Activated T-helper 17 cell treated with anti-CD3 and anti-CD28 coated beads, Interleukin-2, amount 50 U/mL, for 72 hours (primary cell): Measurements from ENCODE around the gene FBF1. TPM values are rescaled to one million over a fixed set of nuclear protein-coding genes. Genes with fewer than 3 reads are reported as not detected.
"Not testable (repeated sequence)": the region's sequence is repeated elsewhere in the genome, so short reads cannot be mapped to it uniquely, and the experiment has no call there.

ENCODE experiments used
- ATAC-seq: fragments of 150-1000 bp; cut with Tn5 transposase; replicated peaks from 2 replicates; pipeline ENCODE4 v1.10.0; 2021; ENCODE audit warnings: mild to moderate bottlenecking, moderate library complexity
- H3K27ac Mint-ChIP-seq: one replicate; pipeline ENCODE4 v1.8.0; 2022; ENCODE audit warnings: mixed read lengths
- H3K27me3 Mint-ChIP-seq: one replicate; pipeline ENCODE4 v1.8.0; 2022; ENCODE audit warnings: mixed read lengths
- H3K36me3 Mint-ChIP-seq: one replicate; pipeline ENCODE4 v1.8.0; 2022; ENCODE audit warnings: low read depth, mild to moderate bottlenecking, mixed read lengths
- H3K4me1 Mint-ChIP-seq: one replicate; pipeline ENCODE4 v1.8.0; 2022; ENCODE audit warnings: mixed read lengths
- H3K4me3 Mint-ChIP-seq: one replicate; pipeline ENCODE4 v1.8.0; 2022; ENCODE audit warnings: mild to moderate bottlenecking, mixed read lengths
- H3K9me3 Mint-ChIP-seq: one replicate; pipeline ENCODE4 v1.8.0; 2022; ENCODE audit warnings: mixed read lengths
- total RNA-seq, 2 donors: library from RNA; stranded (reverse); gene quantifications; one replicate each; pipeline ENCODE4 v1.2.3, GENCODE V29; 2022

Gene FBF1
- 10 to 100 TPM in 1 of 2 donors, 1 to 10 TPM in 1; 9.2 to 10.6 TPM for total RNA-seq

DNA sequence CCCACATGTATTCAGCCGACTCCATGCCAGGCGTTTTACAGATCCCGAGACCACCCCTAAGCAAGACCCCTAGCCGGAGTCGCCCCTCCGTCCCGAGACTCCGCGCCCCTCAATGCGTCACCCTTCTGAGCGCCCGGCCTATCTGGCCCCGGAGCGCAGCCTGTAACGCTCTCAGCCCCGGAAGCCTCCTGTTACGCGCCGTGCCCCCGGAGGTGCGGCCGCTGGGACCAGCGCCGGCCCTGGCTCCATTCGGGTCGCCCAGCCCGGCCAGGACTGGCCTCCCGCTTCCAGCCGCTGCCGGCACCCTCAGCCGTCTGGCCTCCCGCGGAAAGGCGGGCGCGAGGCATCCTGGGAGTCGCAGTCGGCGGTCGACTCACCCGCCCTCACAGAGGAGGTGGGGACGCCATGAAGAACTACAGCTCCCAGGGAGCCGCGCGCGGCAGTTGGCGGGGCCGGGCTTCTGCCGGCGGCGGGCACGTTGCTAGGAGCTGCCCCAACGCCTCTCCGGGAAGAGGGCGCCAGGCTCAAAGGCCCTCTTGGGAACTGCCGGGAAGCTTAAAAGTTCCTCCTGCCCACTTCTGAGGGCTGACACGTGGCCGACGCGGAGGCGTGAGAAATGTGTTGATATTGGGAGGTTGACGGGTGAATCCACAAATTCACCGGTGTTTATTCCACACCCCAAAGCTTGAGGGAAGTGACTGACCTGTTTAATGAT lies at the start of gene FBF1:
Gene FBF1 (minus strand): TSS at position 316 of the 715 bp plus-strand sequence. CDS start 2,893 bp downstream, outside the sequence.
- Mint-ChIP-seq H3K27ac (peak within 1 kb of the TSS; percentile 45), H3K4me1 (peaks cover 4% of the 10 kb centered on the region), H3K4me3 (peak within 1 kb of the TSS; percentile 78), H3K36me3 (peaks cover 6% of the 10 kb centered on the region), H3K27me3 (no peaks in the 10 kb centered on the region), H3K9me3 (no peaks in the 10 kb centered on the region)
- ATAC-seq = peak; percentile 100

- Mint-ChIP-seq H3K36me3 (peaks cover 10% of the 10 kb centered on the region), H3K27me3 (no peaks in the 10 kb centered on the region), H3K4me1 (peaks cover 5% of the 10 kb centered on the region), H3K9me3 (no peaks in the 10 kb centered on the region), H3K27ac (no peak overlapping the region), H3K4me3 (no peak overlapping the region)
- no peak for ATAC-seq
These were observed 46.2 kb upstream of the FBF1 start for GRCh38 chr17:75987041-75987440.

GRCh38 chr17:75985986-75986385 lies 45.1 kb upstream of the FBF1 start:
- Mint-ChIP-seq H3K27me3 (no peaks in the 10 kb centered on the region), H3K9me3 (no peaks in the 10 kb centered on the region), H3K27ac (no peak overlapping the region), H3K4me1 (peaks cover 6% of the 10 kb centered on the region), H3K36me3 (no peaks in the 10 kb centered on the region), H3K4me3 (no peak overlapping the region)
- ATAC-seq = no peak

DNA sequence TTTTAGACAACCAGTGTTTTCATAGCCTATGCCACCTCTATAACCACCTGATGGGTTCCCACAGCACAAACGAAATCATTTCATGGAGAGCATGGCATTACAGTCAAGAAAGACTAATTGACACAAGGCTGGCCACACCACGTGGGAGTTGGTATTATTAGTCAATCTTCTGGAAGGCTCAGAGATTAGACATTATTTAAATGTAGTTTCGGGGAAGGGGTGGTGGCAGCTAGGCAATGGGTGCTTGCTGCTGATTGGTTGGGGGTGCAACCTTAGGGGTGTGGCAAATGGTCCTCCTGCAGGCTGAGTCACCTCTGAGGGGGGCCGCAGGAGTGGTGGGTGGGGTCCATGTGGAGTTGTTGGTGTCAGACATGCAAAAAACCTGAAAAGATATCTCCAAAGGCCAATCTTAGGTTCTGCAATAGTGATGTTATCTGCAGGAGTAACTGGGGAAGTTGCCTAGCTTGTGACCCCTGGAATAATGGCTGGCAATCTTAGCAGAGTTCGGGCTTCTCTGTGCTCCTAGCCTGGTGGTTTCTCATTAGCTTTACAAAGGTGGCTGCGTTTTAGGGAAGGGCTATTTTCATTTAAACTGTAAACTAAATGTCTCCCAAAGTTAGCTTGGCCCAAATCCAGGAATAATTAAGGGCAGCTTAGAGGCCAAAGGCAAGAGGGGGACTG lies 42.8 kb upstream of the FBF1 start:
- H3K4me1 Mint-ChIP-seq = peaks cover 10% of the 10 kb centered on the region
- H3K4me3 Mint-ChIP-seq = no peak overlapping the region
- no peaks in the 10 kb centered on the region for H3K9me3 Mint-ChIP-seq
- no peaks in the 10 kb centered on the region for H3K27me3 Mint-ChIP-seq
- H3K36me3 Mint-ChIP-seq = peaks cover 5% of the 10 kb centered on the region
- no peak for ATAC-seq
- H3K27ac Mint-ChIP-seq = no peak overlapping the region

- Mint-ChIP-seq H3K27ac (peak overlapping the region; percentile 63), H3K36me3 (peaks cover 11% of the 10 kb centered on the region)
- no peak for ATAC-seq
These were observed 40.3 kb upstream of the FBF1 start for GRCh38 chr17:75981019-75981615.

GRCh38 chr17:75980188-75981018 lies 39.6 kb upstream of the FBF1 start:
- Mint-ChIP-seq H3K4me3 (peak overlapping the region; percentile 100), H3K27ac (peak overlapping the region; percentile 100), H3K9me3 (no peaks in the 10 kb centered on the region), H3K27me3 (no peaks in the 10 kb centered on the region), H3K4me1 (peaks cover 15% of the 10 kb centered on the region), H3K36me3 (peaks cover 19% of the 10 kb centered on the region)
- ATAC-seq = no peak

More at GRCh38 chr17:75981019-75981615, 40.3 kb upstream of the FBF1 start:
- H3K9me3 Mint-ChIP-seq = no peaks in the 10 kb centered on the region
- H3K4me1 Mint-ChIP-seq = peaks cover 13% of the 10 kb centered on the region
- no peaks in the 10 kb centered on the region for H3K27me3 Mint-ChIP-seq
- peak overlapping the region; percentile 100 for H3K4me3 Mint-ChIP-seq

- H3K4me3 Mint-ChIP-seq = peak overlapping the region; percentile 100
- no peaks in the 10 kb centered on the region for H3K9me3 Mint-ChIP-seq
- peaks cover 15% of the 10 kb centered on the region for H3K4me1 Mint-ChIP-seq
- peak overlapping the region; percentile 100 for H3K27ac Mint-ChIP-seq
- ATAC-seq = peak; percentile 40
- no peaks in the 10 kb centered on the region for H3K27me3 Mint-ChIP-seq
- peaks cover 19% of the 10 kb centered on the region for H3K36me3 Mint-ChIP-seq
These were observed 38.9 kb upstream of the FBF1 start for GRCh38 chr17:75979705-75980187.

GRCh38 chr17:75978938-75979704 lies 38.3 kb upstream of the FBF1 start, which contains the start of the genes ACOX1 and TEN1:
Gene ACOX1 (minus strand): TSS chr17:75979166. CDS start chr17:75979073, 93 bp downstream.
Gene TEN1 (plus strand): TSS chr17:75979240. CDS start chr17:75986193, 6,953 bp downstream.
- Mint-ChIP-seq H3K36me3 (peaks cover 19% of the 10 kb centered on the region), H3K27me3 (no peaks in the 10 kb centered on the region), H3K4me3 (peak within 1 kb of the TSS; percentile 100), H3K9me3 (no peaks in the 10 kb centered on the region), H3K4me1 (peaks cover 15% of the 10 kb centered on the region), H3K27ac (peak within 1 kb of the TSS; percentile 100)
- peak; percentile 96 for ATAC-seq

GRCh38 chr17:75976175-75976848 lies 35.5 kb upstream of the FBF1 start:
- H3K27me3 Mint-ChIP-seq = no peaks in the 10 kb centered on the region
- no peak for ATAC-seq
- H3K4me3 Mint-ChIP-seq = peak overlapping the region; percentile 36
- peaks cover 10% of the 10 kb centered on the region for H3K4me1 Mint-ChIP-seq
- no peaks in the 10 kb centered on the region for H3K9me3 Mint-ChIP-seq
- H3K36me3 Mint-ChIP-seq = peaks cover 41% of the 10 kb centered on the region
- peak overlapping the region; percentile 64 for H3K27ac Mint-ChIP-seq

- Mint-ChIP-seq H3K4me3 (peak overlapping the region; percentile 36), H3K27ac (peak overlapping the region; percentile 64), H3K27me3 (no peaks in the 10 kb centered on the region), H3K9me3 (no peaks in the 10 kb centered on the region), H3K36me3 (peaks cover 47% of the 10 kb centered on the region), H3K4me1 (peaks cover 7% of the 10 kb centered on the region)
- no peak for ATAC-seq
These were observed 34.9 kb upstream of the FBF1 start for GRCh38 chr17:75975757-75976174.

DNA sequence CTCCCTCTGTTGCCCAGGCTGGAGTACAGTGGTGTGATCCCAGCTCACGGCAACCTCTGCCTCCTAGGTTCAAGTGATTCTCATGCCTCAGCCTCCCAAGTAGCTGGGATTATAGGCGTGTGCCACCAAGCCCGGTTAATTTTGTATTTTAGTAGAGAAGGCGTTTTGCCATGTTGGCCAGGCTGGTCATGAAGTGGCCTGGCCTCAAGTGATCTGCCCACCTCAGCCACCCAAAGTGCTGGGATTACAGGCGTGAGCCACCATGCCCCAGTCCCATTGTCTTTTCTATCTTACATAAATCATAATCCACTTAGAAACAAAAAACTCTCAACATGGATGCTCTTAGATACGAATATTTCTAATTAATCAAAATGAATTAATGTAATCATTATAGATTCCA lies 34.3 kb upstream of the FBF1 start:
- not testable (repeated sequence) for ATAC-seq, H3K27me3 Mint-ChIP-seq, H3K4me1 Mint-ChIP-seq, H3K9me3 Mint-ChIP-seq
- Mint-ChIP-seq H3K27ac (peak overlapping the region; percentile 64), H3K36me3 (peaks cover 52% of the 10 kb centered on the region), H3K4me3 (peak overlapping the region; percentile 36)

DNA sequence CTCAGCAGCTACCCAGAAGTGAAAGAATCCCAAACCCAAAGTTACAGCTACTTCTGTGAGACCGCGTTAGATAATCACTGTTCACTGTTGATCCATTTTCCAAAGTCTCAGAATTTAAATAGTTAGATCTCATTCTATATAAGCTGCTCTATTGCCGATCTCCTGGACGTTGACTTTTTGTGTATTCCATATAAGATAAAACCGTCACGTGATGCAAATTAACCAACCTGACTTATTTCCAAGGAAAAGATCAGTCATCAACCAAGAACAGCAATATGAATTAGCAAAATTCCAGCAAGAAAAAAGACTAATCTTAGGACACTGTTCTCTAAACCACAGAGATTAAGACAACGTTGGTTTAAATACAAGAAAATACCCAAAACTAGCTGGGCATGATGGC lies 29.8 kb upstream of the FBF1 start:
- Mint-ChIP-seq H3K36me3 (peaks cover 47% of the 10 kb centered on the region), H3K4me3 (no peak overlapping the region), H3K27me3 (no peaks in the 10 kb centered on the region), H3K4me1 (no peaks in the 10 kb centered on the region), H3K9me3 (no peaks in the 10 kb centered on the region), H3K27ac (no peak overlapping the region)
- no peak for ATAC-seq

DNA sequence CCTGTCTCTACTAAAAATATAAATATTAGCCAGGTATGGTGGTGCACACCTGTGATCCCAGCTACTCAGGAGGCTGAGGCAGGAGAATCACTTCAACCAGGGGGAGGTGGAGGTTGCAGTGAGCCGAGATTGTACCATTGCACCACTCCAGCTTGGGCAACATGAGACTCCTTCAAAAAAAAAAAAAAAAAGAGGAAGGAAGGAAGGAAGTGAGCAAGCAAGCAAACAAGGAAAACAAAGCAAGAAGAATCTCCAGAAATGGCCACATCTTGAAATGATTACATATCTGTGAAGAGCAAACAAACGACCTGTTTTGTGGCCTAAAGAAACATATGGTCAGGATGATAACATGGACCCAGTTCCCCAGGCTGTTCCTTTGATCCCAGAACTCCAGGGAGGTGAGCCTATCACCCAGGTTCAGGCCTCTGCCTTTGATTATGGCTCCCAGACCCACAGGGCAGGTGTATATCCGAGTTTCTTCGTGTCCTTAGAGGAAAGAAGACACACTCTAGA lies 29.2 kb upstream of the FBF1 start:
- no peaks in the 10 kb centered on the region for H3K4me1 Mint-ChIP-seq
- peaks cover 44% of the 10 kb centered on the region for H3K36me3 Mint-ChIP-seq
- no peak for ATAC-seq
- no peak overlapping the region for H3K4me3 Mint-ChIP-seq
- H3K27me3 Mint-ChIP-seq = no peaks in the 10 kb centered on the region
- H3K27ac Mint-ChIP-seq = no peak overlapping the region
- H3K9me3 Mint-ChIP-seq = no peaks in the 10 kb centered on the region
